GM04503 (cell line): ENCODE data around the gene UBE2G1.
A peak's percentile ranks its signal among the peaks of the same experiment; 100 is the strongest.

ENCODE experiments used
- DNase-seq: peaks from one replicate; pipeline ENCODE4 v3.0.0-alpha.2; 2012; ENCODE audit warnings: low read depth

Gene UBE2G1

DNA sequence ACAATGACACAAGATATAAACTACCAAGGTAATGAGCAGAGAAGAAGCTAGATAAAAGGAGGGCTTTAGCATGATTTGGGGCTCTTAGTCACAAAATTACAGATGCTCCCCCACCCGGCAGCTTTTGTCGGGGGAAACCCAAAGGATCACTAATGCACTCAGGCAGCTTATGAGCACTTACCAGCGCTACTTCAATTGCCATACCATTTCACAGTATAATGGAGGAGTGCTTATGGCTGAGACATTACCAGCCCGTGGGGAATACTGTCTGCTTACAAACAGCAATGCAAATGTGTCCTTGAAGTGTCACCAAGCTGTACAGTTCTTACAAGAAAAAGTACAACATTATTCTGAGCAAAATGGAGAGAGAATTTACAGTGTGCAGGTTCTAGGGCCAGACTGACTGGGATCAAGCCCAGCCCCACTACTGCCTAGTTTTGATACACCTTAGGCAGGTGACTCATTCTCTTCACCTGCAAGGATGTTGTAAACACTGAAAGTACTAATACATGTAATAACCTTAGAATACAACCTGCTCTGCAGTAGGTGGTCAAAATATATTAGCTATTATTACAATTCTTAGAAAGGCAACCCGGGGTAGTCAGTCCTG is 119.0 kb downstream of the UBE2G1 start:
- no peak for DNase-seq

DNA sequence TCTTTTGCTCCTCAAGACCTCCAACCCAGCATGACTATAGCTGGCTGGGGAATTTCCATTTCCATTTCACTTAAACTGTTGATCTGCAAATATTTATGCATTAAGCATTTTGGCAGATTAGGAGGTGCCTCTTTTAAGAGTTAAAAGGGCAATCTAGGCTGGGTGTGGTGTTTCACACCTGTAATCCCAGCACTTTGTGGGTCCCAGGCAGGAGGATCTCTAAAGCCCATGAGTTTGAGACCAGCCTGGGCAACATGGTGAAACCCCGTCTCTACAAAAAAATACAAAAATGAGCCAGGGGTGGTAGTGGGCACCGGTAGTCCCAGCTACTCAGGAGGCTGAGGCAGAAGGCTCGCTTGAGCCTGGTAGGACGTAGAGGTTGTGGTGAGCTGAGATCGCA is 119.8 kb downstream of the UBE2G1 start:
- DNase-seq, result no peak

DNA sequence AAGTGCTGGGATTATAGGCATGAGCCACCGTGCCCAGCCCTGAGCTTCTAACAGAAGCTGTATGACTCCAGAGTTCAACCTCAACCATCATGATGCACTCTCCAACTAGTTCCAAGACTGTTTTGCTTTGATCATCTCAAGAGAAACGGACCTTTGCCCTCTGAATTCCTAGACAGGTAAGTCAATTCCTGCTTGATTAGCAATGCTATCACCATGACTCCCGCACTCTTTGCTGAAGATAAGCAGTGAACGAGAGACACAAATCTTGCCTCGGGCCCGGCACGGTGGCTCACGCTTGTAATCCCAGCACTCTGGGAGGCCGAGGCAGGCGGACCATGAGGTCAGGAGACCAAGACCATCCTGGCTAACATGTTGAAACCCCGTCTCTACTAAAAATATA is 124.9 kb downstream of the UBE2G1 start:
- DNase-seq, result no peak

DNA sequence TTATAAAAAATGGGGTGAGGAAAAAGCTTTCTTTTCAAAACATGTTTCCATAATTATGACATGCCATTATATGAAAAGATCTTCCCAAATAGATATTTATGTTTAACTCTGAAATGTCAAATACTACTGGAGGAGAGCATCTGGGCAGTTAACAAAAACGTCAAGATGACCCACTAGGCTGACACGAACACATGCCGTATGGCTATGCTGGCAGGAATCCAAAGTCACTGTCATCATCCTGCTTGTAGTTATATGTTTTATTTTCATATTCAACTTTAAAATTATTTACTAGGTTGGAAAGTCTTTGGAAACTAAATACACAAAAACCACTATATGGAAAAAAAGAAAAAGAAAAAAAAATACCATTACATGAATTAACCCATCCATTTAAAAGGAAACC is 130.0 kb downstream of the UBE2G1 start:
- no peak for DNase-seq

DNA sequence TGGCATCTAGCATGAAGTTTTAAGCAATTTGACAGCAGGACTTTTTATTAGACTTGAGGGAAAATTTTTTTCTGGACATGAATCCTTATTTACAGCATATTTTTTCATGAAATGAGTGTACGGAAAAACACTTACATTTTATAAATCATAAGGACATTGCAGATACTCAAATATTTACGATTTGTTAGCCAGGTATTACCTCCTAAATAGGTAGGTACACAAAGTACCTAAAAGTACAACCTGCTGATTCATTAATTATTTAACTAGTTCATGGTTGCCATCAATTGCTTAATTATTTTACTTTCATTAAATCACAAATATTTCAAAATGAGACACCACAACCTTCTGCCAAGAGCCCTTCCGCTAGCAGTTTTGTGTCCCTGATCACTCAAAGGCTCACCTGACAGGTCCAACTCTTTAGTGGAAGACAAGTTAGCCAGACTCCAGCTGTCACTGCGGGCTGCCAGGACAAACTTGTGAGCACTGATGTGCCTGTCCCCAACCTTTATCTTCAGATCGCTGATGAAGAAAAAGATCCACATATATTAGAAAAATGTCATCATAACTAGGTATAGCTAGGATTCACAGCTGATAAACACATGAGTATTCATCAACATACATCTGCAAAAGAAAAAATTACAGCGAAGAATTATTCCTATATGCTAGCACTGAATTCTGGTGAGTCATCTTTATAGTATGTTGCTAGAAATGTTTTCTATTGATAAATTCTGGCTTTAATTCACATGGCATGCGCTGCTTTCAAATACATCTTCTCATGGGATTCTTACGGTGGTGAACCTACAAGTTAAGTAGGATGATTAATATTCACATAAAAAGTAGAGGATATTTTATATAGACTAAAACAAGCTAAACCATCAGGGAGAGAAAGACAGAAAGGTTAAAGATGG is 130.8 kb downstream of the UBE2G1 start:
- no peak for DNase-seq

DNA sequence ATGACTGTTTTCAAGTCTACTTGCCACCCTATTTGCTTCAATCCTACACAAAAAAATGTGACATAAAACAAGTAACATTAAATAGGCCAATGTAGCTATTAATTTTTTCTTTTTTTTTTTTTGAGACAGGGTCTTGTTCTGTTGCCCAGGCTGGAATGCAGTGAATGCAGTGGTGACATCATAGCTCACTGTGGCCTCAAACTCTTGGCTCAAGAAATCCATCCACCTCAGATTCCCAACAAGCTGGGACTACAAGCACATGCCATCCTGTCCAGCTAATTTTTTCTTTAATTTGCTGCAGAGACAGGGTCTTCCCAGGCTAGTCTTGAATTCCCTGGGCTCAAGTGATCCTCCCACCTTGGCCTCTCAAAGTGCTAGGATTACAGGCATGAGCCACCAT is 132.1 kb downstream of the UBE2G1 start:
- no peak for DNase-seq

DNA sequence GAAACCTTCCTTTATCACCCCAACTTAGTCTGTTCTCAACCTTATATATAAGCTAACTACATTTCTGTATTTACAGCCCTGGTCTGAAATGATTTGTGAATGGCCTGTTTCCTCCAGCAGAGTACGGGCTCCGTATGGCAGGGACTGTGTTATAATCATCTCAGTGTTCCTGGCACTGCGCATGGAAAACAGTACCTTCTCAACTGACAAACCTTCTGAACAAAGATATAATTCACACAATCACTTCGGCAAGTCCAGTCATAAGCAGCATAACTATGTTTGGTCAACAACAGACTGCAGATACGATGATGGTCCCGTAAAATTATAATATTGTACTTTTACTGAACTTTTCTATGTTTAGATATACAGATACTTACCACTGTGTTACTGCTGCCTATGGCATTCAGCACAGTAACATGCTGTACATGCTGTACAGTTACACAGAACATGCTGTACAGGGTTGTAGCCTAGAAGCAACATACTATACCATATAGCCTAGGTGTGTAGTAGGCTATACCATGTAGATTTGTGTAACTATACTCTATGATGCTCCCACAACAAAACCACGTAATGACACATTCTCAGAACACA is 132.7 kb downstream of the UBE2G1 start:
- no peak for DNase-seq

DNA sequence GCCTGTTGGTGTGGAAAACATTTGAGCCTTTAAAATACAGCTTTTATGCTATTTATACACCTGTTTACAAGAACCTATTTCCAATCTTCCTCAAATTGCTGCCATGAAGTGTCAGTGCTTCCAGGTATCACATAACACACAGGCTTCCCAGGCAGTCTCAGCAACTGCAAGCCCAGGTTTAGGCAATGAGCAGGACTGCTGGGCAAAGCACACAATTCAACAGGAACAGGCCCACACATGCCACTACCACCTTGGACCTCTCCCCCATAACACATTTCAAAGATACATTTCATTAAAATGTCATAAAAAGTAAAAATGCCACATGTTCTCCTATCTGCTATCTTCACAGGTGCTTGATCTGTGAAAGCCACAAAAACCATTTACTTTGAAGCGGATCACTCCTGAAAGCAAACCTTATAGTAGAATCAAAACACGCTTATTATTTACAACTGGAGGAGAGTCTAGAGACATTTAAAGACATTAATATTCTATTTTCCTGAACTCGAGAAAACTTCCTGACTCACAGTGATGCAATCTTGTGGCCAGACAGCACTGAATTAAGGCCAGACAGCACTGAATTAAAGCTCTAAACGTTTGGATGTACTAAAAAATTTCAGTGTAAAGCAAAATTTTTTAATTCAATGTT is 134.2 kb downstream of the UBE2G1 start:
- peak; percentile 31 for DNase-seq

DNA sequence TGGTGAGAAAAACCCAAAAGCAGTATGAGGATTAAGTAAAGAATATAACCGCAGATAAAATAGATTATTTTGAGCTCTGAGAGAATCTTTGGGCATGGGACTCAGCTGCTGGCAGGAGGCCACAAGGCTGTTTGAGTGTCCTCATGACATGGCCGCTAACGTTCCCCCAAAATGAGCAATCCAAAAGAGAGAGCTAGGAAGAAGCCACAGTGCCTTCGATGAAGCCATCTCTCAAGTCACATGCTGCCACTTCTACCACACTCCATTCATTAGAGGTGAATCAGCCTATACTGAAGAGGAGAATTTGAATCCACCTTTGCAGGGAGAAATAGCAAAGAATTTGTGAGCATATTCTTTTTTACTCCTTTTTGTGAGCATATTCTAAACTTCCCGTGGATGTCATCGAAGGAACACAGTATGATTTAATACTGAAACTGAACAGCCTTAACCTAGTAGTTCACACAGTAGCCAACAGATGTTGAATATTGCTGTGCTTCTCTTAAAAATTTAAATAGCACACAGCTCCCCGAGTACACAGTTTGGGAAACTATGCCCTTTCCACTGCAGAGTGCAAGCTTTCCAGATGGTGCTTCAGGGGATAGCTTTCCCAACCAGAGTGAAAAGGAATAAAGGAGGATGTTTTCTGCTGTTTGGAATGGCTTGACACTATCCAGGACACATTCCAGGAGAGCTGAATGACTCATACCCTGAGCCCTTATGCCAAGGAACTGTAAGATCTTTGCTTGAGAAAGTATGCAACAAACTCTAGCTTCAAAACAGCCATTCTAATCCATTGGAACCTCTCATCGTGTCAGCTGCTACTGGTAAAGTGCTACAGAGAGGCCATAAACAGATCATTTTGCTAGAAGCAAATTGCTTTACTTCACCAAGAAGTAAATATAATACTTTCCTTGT is 136.6 kb downstream of the UBE2G1 start:
- peak; percentile 99 for DNase-seq

DNA sequence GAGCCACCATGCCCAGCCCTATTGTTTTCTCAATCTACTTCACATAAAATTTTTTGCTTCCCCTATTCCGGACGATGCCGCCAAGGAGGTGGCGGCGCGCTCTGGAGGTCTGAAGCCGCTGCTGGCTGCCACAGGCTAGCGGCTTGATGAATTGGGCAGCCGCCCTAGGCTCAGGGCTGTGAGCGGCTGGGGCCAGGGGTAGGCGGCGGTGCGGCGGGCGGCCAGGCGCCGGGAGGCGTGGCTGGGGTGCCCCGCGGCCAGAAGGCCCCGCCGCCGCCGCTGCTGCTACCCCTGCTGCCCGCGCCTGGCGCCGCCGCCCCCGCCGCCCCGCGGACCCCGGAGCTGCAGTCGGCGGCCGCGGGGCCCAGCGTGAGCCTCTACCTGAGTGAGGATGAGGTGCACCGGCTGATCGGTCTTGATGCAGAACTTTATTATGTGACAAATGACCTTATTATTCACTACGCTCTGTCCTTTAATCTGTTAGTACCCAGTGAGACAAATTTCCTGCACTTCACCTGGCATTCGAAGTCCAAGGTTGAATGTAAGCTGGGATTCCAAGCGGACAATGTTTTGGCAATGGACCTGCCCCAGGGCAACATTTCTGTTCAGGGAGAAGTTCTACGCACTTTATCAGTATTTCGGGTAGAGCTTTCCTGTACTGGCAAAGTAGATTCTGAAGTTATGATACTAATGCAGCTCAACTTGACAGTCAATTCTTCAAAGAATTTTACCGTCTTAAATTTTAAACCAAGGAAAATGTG is 144.4 kb downstream of the UBE2G1 start:
- DNase-seq, result no peak

DNA sequence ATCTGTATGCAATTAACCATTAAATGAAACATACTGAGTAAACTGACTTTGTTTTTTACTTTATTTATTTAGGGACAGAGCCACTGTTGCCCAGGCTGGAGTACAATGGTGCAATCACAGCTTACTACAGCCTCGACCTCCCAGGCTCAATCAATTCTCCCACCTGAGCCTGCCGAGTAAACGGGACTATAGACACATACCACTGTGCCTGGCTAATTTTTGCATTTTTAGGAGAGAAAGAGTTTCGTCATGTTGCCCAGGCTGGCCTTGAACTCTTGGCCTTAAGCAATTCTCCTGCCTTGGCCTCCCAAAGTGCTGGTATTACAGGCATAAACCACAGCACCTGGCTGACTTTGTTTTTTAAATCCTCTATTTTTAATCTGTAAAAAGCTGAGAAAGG is 145.3 kb downstream of the UBE2G1 start:
- no peak for DNase-seq

DNA sequence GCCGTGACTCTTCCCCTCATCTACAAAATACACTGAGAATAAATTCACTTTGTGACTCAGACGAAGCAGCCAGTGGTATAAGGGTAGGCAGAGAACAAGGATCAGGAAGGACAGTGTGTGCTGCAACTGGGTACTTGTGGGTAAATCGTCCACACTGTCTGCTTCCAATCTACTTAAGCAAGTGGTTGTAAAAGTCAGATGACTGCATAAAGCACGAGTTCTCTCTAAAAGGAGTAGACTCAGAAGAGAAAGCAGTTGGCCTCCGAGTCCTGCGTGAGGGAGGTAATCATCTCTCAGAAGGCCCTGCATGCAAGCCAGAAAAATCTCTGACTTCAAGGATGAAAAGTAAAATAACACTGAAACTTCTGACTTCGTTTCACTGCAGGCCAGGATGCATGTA is 145.8 kb downstream of the UBE2G1 start:
- DNase-seq, result no peak
